Mononuclear cell (primary cell): ENCODE measurements around the gene BEND6. TPM values are rescaled to one million over a fixed set of nuclear protein-coding genes. Genes with fewer than 3 reads are reported as not detected.

Source experiments
- H3K27me3 ChIP-seq: 2 replicates; pipeline ENCODE4 v1.6.0; 2011; ENCODE audit warnings: low read length, control low read depth; ENCODE audit not compliant: insufficient read depth
- H3K4me1 ChIP-seq: 2 replicates; pipeline ENCODE4 v1.5.1; 2011; ENCODE audit warnings: mild to moderate bottlenecking, low read length, control low read depth; ENCODE audit not compliant: insufficient read depth
- H3K4me3 ChIP-seq: 2 replicates; pipeline ENCODE4 v1.5.1; 2011; ENCODE audit warnings: mild to moderate bottlenecking, low read length, moderate library complexity
- H3K9me3 ChIP-seq: 2 replicates; pipeline ENCODE4 v1.5.1; 2011; ENCODE audit warnings: low read depth, mild to moderate bottlenecking, control low read depth, low read length
- total RNA-seq: library from RNA; depleted of rRNA; stranded (reverse); fragments of >200 nt; gene quantifications from one replicate; pipeline ENCODE4 v1.2.3, GENCODE V29; 2012

The BEND6 gene, protein sequence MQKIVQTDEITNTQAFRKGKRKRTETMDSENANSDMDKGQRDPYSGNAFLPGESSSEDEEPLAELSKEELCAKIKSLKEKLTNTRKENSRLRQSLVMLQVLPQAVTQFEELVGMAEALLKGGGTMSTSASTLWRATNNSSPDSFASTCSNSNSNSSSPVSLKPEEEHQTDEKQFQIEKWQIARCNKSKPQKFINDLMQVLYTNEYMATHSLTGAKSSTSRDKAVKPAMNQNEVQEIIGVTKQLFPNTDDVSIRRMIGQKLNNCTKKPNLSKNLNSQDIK
- total RNA-seq, result 1.0 TPM

DNA sequence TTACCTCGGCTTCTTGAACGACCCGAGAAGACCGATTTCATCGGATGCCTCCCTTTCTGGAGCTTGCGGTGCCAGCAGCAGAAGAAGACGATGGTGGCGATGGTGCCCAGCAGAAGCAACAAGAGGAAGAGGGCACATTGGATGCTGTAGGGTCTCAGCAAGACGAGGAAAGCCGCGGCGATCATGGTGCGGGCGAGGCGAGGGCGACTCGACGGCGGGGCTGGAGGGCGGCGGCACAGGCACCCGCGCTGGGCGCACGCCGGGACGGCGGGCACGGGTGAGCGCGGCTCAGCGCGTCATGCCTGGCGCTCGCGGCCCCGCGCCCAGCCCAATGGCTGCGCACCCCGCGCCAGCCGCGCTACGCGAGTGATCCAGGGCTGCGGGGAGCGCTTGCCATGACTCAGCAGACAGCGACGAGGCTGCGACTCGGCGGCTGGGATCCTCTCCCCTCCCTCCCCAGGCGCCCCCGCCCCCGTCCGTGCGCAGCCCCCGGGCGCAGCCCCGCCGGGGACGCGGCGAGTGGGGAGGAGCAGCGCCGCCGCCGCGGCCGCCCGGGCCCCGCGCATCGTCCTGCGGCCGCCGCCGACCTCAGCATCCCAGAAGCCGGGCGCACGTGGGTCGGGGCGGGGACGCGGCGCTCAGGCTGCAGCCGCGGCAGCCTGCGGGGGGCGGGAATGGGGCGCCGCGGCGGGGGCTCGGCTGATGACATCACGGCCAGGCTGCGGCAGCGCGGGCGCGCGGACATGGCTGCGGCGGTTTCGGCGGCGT lies at the start of gene BEND6:
Gene BEND6, plus strand, starts transcription at position 705 of the 768 bp plus-strand sequence. CDS start 26,704 bp downstream, outside the sequence.
- peak within 1 kb of the TSS; percentile 27 for H3K4me3 ChIP-seq
- no peaks in the 10 kb centered on the region for H3K9me3 ChIP-seq
- H3K4me1 ChIP-seq, result peaks cover 21% of the 10 kb centered on the region
- H3K27me3 ChIP-seq, result peaks cover 46% of the 10 kb centered on the region

DNA sequence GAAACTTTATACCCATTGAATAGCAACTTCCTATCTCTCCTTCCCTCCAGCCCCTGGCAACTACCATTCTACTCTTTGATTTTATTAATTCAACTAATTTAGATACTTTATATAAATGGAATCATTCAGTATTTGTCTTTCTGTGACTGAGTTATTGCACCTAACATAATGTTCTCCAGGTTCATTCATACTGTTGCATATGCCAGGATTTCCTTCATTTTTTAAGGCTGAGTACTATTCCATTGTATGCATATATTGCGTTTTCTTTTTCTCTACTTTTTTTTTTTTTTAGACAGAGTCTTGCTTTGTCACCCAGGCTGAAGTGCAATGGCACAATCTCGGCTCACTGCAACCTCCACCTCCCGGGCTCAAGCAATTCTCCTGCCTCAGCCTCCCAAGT lies 49.5 kb upstream of the BEND6 start:
- peaks cover 3% of the 10 kb centered on the region for H3K4me1 ChIP-seq
- H3K27me3 ChIP-seq, result no peaks in the 10 kb centered on the region
- no peaks in the 10 kb centered on the region for H3K9me3 ChIP-seq
- H3K4me3 ChIP-seq, result no peak overlapping the region

DNA sequence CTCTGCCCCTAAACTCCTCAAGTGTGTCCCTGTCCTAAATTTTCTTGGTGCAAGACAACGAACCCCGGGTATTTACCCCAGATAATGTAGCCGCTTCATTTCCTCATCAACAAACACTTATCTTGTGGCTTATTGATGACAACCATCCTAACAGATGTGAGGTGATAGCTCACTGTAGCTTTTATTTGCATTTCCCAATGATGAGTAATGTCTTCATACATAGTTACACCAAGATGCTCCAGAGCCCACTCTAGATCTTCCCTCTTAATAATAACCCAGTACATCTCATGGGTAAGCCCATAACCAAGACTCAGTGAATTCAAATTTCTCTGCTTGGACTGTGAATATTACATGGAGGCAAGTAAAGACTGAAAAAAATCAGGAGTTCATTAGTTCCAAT lies 48.2 kb upstream of the BEND6 start:
- H3K4me1 ChIP-seq, result peaks cover 3% of the 10 kb centered on the region
- no peak overlapping the region for H3K4me3 ChIP-seq
- H3K27me3 ChIP-seq, result no peaks in the 10 kb centered on the region
- H3K9me3 ChIP-seq, result no peaks in the 10 kb centered on the region

DNA sequence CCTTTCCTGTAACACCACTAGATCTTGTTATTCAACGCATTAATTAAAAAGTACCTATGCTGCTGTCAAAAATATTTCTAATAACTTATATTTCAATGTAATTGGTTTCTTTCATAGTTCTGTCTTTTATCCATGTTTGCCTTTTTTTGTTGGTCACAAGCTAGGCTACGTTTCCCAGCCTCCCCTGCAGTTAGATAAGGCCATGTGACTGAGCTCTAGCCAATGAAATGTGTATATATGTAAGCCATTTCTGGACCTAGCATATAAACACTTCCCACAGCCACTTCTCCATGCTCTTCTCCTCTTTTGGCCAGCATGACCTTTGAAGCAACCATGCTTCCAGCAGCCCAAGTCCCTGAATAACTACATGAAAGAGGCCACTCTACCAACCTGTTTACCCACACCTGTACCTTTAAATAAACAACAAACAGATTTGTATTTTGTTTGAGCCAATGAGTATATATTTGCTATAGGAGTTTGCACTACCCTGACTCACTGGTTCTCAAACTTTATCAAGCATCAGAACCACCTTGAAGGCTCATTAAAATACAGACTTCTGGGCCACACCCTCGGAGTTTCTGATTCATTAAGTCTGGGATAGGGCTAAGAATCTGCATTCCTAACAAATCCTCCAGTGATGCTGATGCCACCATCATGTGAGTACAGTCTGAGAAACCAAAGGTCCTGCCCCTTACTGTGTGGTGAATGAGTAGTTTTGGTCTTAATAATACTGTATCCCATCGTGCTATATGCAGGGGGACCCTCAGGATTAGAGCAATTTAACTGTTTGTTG lies 45.6 kb upstream of the BEND6 start:
- Histone ChIP-seq H3K27me3 (no peaks in the 10 kb centered on the region), H3K9me3 (no peaks in the 10 kb centered on the region), H3K4me3 (no peak overlapping the region), H3K4me1 (peaks cover 3% of the 10 kb centered on the region)

DNA sequence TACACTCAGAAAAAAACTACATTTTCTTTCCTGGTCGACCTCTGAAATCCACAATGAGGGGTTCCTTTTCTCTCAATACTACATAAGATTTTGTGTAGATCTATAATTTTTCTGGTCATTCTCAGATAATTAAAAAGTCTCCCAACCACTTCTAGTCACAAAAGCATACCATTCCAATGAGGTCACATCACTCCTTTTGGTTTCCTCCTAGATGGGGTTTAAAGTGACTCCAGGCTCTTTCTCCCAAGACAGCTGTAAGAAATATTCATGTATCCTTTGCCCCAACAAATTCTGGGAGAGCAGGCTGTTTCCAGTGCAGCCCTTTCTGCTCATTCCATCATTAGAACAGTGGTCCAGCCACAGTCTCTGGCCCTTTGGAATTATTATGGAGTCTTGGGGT lies 43.1 kb upstream of the BEND6 start:
- Histone ChIP-seq H3K27me3 (no peaks in the 10 kb centered on the region), H3K9me3 (no peaks in the 10 kb centered on the region), H3K4me3 (no peak overlapping the region), H3K4me1 (no peaks in the 10 kb centered on the region)

DNA sequence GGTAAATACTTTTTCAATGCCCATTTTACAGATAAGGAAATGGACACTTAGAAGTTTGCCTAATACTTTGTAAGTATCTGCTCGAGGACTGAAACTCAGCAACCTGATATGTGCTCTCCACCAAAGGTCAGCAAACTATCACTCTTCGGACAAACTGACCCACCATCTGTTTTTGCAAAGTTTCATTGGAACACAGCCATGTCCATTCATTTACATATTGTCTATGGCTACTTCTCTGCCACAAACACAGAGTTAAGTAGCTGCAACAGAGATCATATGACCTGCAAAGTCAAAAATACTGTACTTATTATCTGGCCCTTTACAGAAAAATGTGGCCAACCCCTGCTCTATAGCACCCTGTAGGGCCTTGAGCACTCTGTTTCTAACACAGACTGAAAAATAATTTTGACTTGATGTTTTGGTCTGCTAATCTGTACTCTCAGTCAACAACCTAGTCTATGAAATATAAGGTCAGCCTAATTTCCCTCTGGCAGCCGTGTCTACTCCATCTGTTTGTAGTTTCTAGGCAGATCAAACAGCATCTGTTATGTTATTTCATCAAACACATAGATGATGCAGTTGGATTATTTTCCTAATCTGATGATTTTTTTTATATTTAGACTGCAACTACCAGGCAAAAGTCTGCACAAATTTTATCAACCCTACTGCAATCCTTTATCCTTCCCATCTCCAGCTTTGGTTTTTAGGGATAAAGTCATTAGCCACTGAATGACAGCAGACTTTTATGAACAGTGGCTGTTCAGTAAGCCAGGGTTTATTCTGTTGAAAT lies 41.4 kb upstream of the BEND6 start:
- H3K27me3 ChIP-seq, result no peaks in the 10 kb centered on the region
- no peaks in the 10 kb centered on the region for H3K4me1 ChIP-seq
- no peaks in the 10 kb centered on the region for H3K9me3 ChIP-seq
- H3K4me3 ChIP-seq, result no peak overlapping the region

DNA sequence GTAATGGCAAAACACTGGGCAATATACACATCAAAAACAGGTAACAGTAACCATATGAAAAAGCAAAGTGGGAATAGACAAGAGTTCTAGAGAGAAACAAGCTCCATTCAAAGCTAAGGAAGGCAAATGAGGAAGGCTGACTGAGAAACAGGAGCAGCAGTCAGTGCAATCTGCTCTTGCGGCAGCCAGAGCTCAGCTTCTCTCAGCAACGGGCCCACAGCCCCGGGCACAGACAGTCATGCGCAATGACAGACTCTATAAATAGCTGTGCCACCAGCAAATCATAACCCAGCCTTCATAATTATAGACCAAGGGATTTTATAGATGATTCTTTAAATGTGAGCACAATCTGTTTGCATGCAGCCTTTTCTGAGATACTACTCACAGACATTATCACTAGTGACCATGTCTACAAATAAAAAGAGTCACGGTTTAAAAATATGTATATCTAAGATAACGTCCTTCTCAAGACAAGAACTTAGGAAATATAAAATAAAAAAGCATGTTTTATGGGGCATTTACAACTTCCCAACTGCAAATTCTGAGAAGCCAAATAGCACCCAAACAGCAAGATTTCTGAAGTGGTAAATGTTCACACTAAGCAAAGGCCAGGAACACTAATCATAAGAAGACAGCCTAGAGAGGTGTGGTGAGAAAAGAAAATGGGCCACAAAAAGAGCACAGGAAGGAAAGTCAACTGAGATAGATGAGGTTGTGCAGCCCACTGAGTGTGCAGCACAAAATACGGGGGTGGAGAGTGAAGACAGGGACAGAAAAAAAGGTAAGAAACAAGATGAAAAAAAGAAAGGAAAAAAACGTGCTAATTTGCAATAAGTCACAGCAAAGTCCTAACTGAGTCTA lies 39.9 kb upstream of the BEND6 start:
- Histone ChIP-seq H3K9me3 (no peaks in the 10 kb centered on the region), H3K4me1 (no peaks in the 10 kb centered on the region), H3K27me3 (peaks cover 4% of the 10 kb centered on the region), H3K4me3 (no peak overlapping the region)

DNA sequence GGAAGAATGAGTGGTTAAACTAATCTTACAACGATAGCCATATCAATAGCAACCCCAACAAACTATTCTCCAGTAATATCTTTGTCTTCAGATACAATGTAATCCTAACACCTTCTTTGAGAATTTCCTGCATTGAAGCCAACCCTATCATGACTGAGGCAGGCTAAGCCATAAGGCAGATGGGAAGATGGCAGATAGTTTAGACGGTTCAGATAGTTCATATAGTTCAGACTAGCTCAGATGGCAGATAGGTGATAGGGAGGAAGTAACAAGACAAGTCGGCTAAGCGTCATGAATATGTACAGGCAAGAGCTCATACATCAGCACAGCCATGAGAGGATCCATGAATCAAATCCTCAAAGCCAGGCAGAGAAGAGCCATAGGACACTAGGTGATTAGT lies 39.1 kb upstream of the BEND6 start:
- H3K4me3 ChIP-seq, result no peak overlapping the region
- peaks cover 6% of the 10 kb centered on the region for H3K27me3 ChIP-seq
- no peaks in the 10 kb centered on the region for H3K4me1 ChIP-seq
- no peaks in the 10 kb centered on the region for H3K9me3 ChIP-seq

DNA sequence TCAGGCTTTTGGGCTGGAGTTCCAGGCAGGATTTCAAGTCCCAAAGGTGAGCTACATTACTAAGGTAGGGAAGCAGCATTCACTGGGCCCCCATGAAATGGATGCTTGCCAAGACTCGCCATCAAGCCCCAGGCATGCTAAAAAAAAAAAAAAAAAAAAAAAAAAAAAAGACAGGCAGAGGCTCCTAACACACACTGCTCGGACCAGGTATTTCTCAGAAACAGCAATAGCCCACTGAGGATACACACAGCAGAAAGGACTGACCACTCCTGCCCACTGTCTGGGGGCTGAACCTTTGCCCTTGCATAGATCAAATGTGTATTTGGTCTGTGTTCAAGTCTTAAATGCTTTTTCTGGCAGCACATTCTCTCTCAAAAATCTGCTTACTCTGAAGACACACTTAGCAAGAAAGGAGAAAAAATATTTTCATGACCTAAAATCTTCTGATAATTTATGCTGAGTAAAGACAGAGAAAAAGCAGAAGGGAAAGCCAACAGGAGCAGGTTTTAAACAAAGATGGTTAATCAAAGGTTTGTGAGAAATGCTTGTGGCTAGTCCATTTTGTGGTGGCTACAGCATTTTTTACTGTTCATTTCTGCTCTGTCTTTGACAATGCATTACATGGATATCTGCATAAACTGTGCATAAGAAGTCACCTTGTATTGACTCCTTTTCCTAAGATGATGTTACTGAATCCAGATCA lies 37.9 kb upstream of the BEND6 start:
- H3K4me3 ChIP-seq, result no peak overlapping the region

DNA sequence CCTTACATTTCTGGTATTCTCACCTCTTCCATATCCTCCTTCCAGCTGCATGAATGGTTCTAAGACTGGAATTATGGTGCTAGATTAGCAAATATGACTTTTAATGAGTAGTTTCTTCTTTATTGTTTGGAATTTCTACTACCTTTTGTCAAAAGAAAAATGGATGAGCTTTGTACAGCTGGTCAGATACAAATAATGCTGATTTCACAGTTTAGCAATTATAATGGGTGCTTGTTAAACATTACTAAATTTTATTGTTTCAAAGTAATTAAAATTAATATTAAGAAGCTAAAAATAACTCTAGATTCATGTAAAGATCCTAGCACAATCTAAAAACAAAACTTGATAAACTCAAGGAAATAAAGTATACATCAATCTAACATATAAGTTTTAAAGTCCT lies 32.3 kb upstream of the BEND6 start:
- no peaks in the 10 kb centered on the region for H3K4me1 ChIP-seq
- no peaks in the 10 kb centered on the region for H3K9me3 ChIP-seq
- no peak overlapping the region for H3K4me3 ChIP-seq
- peaks cover 6% of the 10 kb centered on the region for H3K27me3 ChIP-seq

More for the DNA sequence above, 37.9 kb upstream of the BEND6 start:
- peaks cover 6% of the 10 kb centered on the region for H3K27me3 ChIP-seq
- H3K4me1 ChIP-seq, result no peaks in the 10 kb centered on the region
- H3K9me3 ChIP-seq, result no peaks in the 10 kb centered on the region

DNA sequence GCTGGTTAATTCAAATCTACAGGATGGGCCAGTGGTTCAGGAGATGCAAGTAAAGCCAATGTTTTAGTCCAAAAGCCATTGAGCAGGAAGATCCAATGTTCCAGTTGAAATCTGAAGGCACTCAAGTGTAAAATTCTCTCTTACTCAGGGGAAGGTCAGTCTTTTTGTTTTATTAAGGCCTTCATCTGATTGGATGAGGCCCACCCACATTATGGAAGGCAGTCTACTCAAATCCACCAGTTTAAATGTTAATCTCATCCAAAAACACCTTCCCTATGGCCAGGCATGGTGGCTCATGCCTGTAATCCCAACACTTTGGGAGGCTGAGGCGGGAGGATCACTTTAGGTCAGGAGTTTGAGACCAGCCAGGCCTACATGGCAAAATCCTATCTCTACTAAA lies 31.3 kb upstream of the BEND6 start:
- peaks cover 3% of the 10 kb centered on the region for H3K4me1 ChIP-seq
- no peaks in the 10 kb centered on the region for H3K9me3 ChIP-seq
- H3K4me3 ChIP-seq, result no peak overlapping the region
- H3K27me3 ChIP-seq, result peaks cover 6% of the 10 kb centered on the region

DNA sequence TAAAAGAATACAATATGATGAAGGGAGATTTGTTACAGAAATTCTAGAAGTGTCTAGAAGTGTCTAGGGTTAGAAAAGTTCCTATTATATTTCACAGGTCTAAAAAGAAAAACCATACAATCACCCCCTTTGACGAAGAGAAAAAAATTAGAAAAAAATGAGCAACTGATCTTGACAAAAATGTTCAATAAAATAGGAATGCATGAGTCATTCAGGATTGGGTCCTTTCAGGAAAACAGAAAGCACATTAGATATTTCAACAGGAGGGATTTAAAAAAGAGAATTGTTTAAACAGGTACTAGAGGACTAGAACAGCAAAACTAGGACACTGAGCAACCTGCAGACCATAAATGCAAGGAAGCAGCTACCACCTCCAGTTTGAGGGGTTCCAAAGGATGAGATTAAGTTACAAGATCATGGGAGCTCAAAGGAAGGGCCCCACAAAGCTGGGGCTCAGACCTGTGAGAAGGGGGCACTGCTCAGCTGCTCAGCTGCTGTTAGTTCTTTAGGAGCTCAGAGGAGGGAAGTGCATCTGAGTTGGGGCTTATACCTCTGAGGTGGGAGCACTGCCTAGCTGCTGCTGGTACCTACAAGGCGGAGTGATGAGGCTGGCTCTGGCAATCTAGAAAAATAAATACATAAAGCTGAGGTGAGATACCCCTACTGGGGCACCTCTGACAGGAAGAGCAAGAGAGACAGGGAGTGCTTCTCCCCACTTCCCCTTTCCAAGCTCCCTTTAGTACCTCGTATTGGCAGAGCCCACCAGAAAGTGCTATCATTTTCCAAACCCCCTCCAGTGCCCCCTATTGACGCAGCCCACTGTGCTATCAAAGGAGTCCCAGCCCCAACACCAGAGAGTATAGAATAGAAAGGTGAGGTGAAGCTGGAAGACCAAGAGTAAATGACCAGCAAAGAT lies 27.1 kb upstream of the BEND6 start:
- no peak overlapping the region for H3K4me3 ChIP-seq
- no peaks in the 10 kb centered on the region for H3K9me3 ChIP-seq
- no peaks in the 10 kb centered on the region for H3K27me3 ChIP-seq
- peaks cover 3% of the 10 kb centered on the region for H3K4me1 ChIP-seq

DNA sequence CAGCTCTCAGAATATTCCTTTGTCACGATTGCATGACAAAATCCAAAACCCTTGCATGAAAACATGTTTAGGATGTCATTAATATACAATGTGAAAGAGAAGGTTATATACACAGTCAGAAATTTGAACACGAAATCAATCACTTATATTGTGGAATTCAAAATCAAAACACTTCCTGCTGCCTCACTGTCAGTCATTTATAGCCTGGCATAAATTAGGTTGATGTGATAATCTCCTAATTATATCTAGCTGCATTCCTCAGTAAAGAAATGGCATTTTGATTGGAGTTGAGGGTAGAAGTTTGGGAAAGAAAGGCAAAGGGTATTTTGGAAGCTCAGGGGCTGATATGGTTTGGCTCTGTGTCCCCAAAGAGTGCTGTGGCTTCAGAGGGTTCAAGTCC lies 24.1 kb upstream of the BEND6 start:
- no peaks in the 10 kb centered on the region for H3K9me3 ChIP-seq
- H3K4me1 ChIP-seq, result peaks cover 8% of the 10 kb centered on the region
- peaks cover 2% of the 10 kb centered on the region for H3K27me3 ChIP-seq
- H3K4me3 ChIP-seq, result no peak overlapping the region
